Stimulated activated CD4-positive, alpha-beta T cell treated with anti-CD3 and anti-CD28 coated beads, Interleukin-4, amount 100 ng/mL, for 48 hours (primary cell): ENCODE results near the gene COMMD2.

ENCODE experiments used
- DNase-seq, 2 donors: peaks; one replicate each; pipeline ENCODE4 v3.0.0-alpha.2; 2020; ENCODE audit warnings: low read depth in 2 of 2

The COMMD2 gene

DNA sequence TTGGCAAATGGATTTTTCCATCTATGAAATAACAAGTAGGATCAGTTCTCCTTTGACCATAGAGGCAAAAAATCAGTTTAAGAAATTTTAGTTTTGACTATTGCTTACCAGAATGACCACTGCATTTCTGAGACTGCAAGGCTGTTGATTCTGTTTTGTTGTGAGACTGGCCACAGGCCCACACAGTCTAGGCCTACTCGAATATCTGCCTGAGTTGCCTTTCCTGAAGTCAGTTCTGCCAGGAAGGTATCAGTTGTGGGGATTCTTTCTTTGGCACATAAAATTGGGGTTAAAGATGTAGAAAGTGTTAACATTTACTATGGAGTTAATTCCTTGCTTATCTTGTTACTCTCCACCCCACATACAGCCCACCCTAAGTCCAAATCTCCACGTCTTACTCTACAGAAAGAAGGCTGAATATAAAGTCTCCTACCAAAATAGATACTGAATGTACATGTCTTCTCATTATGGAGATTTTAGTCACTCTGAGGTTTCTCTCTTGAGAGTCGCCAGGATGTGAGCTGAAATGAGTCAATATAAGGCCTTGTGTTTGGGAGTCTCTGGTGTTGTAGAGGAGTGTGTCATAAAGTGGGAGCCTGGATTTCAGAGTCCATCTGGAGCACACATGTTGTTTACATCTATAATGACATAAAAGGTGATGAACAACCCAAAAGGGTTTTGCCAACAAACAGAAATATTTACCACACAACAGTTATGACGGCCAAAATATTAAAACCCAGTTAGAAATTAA, 49.4 kb downstream of the COMMD2 start:
- no peak for DNase-seq

DNA sequence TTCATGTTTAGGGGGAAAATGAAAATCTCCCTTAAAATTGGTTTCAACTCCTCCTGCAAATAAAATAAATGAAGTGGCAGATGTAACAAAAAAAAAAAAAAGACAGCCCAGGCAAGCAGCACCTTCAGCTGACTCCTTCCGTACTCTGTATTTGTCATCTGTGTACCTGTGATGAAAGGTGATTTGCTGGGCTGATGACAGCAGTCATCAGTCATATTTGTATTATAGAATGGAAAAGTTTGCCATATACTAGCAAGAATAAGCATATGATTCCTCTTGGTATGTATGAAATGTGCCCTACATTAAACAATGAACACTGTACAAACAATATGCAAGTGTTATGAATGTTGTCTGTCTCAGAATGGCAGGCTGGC, 50.3 kb downstream of the COMMD2 start:
- DNase-seq = no peak

- peak; percentile 5 to 9 for DNase-seq
These were observed 50.9 kb downstream of the COMMD2 start for GRCh38 chr3:149701206-149701976.
